Panc1 (cell line): Measurements from ENCODE around the gene CCDC69.

ENCODE experiments used
- POLR2AphosphoS5 ChIP-seq: IDR thresholded peaks from 2 replicates; pipeline ENCODE4 v1.6.1; 2012; ENCODE audit warnings: mild to moderate bottlenecking, low read depth, low read length, moderate library complexity
- TCF7L2 ChIP-seq: IDR thresholded peaks from 2 replicates; pipeline ENCODE4 v1.6.1; 2011; ENCODE audit warnings: mild to moderate bottlenecking, low read depth, low read length, inconsistent platforms
- TF ChIP-seq, protein P1 (sequence below): fragments of 450-650 bp; IDR thresholded peaks from 2 replicates; pipeline ENCODE4 v1.5.1; 2017; ENCODE audit warnings: mild to moderate bottlenecking

DNA sequence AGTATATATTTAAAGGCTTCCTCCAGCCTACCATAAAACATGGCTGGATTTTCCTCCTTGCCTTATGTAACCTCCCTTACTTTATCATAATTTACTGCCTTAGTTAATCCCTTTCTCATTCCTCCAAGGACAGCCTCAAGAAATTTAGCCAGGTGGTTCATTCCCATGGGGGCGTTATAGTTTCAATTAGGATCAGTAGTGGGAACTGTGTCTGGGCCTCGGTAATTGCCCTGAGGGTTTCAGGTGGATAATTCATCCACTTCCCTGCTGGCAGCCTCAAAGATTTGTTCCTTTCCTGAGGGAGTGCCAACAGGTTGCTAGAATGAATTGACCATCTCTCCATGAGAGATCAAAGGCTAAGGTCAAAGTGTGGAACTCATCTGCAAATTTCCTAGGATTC lies 24.8 kb upstream of the CCDC69 start:
- TF ChIP-seq POLR2AphosphoS5 (no peak), TCF7L2 (no peak)
- TF ChIP-seq, protein P1, sequence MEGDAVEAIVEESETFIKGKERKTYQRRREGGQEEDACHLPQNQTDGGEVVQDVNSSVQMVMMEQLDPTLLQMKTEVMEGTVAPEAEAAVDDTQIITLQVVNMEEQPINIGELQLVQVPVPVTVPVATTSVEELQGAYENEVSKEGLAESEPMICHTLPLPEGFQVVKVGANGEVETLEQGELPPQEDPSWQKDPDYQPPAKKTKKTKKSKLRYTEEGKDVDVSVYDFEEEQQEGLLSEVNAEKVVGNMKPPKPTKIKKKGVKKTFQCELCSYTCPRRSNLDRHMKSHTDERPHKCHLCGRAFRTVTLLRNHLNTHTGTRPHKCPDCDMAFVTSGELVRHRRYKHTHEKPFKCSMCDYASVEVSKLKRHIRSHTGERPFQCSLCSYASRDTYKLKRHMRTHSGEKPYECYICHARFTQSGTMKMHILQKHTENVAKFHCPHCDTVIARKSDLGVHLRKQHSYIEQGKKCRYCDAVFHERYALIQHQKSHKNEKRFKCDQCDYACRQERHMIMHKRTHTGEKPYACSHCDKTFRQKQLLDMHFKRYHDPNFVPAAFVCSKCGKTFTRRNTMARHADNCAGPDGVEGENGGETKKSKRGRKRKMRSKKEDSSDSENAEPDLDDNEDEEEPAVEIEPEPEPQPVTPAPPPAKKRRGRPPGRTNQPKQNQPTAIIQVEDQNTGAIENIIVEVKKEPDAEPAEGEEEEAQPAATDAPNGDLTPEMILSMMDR = no peak
